ENCODE results near the gene HSCB. TPM values are rescaled to one million over a fixed set of nuclear protein-coding genes. Genes with fewer than 3 reads are reported as not detected.
"Not testable (repeated sequence)": the region's sequence is repeated elsewhere in the genome, so short reads cannot be mapped to it uniquely, and the experiment has no call there.

Gene HSCB
- total RNA-seq, 1 donor from 2014 or later, result 18.7 TPM

GRCh38 chr22:28802595-28803123 lies 60.8 kb downstream of the HSCB start:
- Mint-ChIP-seq H3K27me3 (ENCODE audit: low read depth) (no peaks in the 10 kb centered on the region), H3K4me1 (peaks cover 33% of the 10 kb centered on the region), H3K9me3 (no peaks in the 10 kb centered on the region), H3K36me3 (ENCODE audit: low read depth) (no peaks in the 10 kb centered on the region), H3K27ac (ENCODE audit: unreplicated experiment) (no peak overlapping the region), H3K4me3 (peak overlapping the region; percentile 85)
- TF ChIP-seq CTCF (conservative IDR thresholded peaks at IDR 0.05), result peak; percentile 43
- DNase-seq (ENCODE audit: low read depth, low spot score), result no peak

- not testable (repeated sequence) for H3K4me3 Mint-ChIP-seq; H3K9me3 Mint-ChIP-seq; H3K27me3 Mint-ChIP-seq (ENCODE audit: low read depth); DNase-seq (ENCODE audit: low read depth, low spot score); H3K27ac Mint-ChIP-seq (ENCODE audit: unreplicated experiment); H3K36me3 Mint-ChIP-seq (ENCODE audit: low read depth)
- peaks cover 20% of the 10 kb centered on the region for H3K4me1 Mint-ChIP-seq
Observed at GRCh38 chr22:28805426-28805825, 63.6 kb downstream of the HSCB start.

Other genes with a start within 250 kb of the HSCB start
- gene TTC28, start 62.2 kb upstream of the HSCB start, total RNA-seq, result 60.8 and 65.4 TPM in 2 replicates
- gene CHEK2, start 219 bp upstream of the HSCB start, total RNA-seq, result 44.2 and 45.0 TPM in 2 replicates
- gene CCDC117, start 30.7 kb downstream of the HSCB start, total RNA-seq, result 33.5 and 36.5 TPM in 2 replicates
- gene XBP1, start 58.5 kb downstream of the HSCB start, total RNA-seq, result 65.0 and 66.5 TPM in 2 replicates
- gene ZNRF3, start 141.5 kb downstream of the HSCB start, total RNA-seq, result 18.5 and 18.9 TPM in 2 replicates

Data from neural crest cell (in vitro differentiated cells).